Naive B cell (primary cell): ENCODE results near the gene ZBTB12. TPM values are rescaled to one million over a fixed set of nuclear protein-coding genes. Genes with fewer than 3 reads are reported as not detected.
"Not testable (repeated sequence)": the region's sequence is repeated elsewhere in the genome, so short reads cannot be mapped to it uniquely, and the experiment has no call there.

Source experiments
- ATAC-seq, 2 donors: fragments of 150-1000 bp; cut with Tn5 transposase; 2 replicates each; pipeline ENCODE4 v1.10.0; 2021; ENCODE audit warnings: low read depth in 2 of 2, mild to moderate bottlenecking in 2 of 2, moderate library complexity in 2 of 2
- DNase-seq: peaks from one replicate; pipeline ENCODE4 v3.0.0; 2022
- H3K27ac Mint-ChIP-seq, 6 donors: one replicate each; pipeline ENCODE4 v1.8.0; 2020 to 2022; ENCODE audit warnings: mild to moderate bottlenecking in 6 of 6, mixed read lengths in 6 of 6, moderate library complexity in 5 of 6, inconsistent platforms in 2 of 6
- H3K27me3 Mint-ChIP-seq, 3 donors: one replicate each; pipeline ENCODE4 v1.8.0; 2021 to 2022; ENCODE audit warnings: mixed read lengths in 3 of 3, mild to moderate bottlenecking in 1 of 3
- H3K36me3 Mint-ChIP-seq, 2 donors: one replicate each; pipeline ENCODE4 v1.8.0; 2020 to 2022; ENCODE audit warnings: mixed read lengths in 2 of 2, inconsistent platforms in 1 of 2, mild to moderate bottlenecking in 1 of 2
- H3K4me1 Mint-ChIP-seq, 3 donors: one replicate each; pipeline ENCODE4 v1.8.0; 2020 to 2022; ENCODE audit warnings: mixed read lengths in 3 of 3, inconsistent platforms in 1 of 3, mild to moderate bottlenecking in 1 of 3, moderate library complexity in 1 of 3
- H3K4me3 Mint-ChIP-seq, 8 donors: one replicate each; pipeline ENCODE4 v1.8.0; 2020 to 2022; ENCODE audit warnings: mild to moderate bottlenecking in 8 of 8, mixed read lengths in 8 of 8, moderate library complexity in 8 of 8, inconsistent platforms in 2 of 8
- H3K9me3 Mint-ChIP-seq, 7 donors: one replicate each; pipeline ENCODE4 v1.8.0; 2020 to 2022; ENCODE audit warnings: mixed read lengths in 7 of 7, mild to moderate bottlenecking in 5 of 7, inconsistent platforms in 2 of 7, moderate library complexity in 1 of 7
- polyA plus RNA-seq, 6 donors: library from polyadenylated mRNA; unstranded; fragments of 300-500 nt; fragmentation: Illumina TruSeq; gene quantifications; one replicate each; pipeline ENCODE4 v1.2.3, GENCODE V29; 2021; ENCODE audit warnings: low read depth in 6 of 6

ZBTB12 gene
- polyA plus RNA-seq, 6 donors from 2014 or later: 0.20 TPM; not detected in 5

- Mint-ChIP-seq H3K27ac (peak overlapping the region in 2 of 6 donors; percentile 23 to 52), H3K4me1 (no peaks in the 10 kb centered on the region)
Observed at GRCh38 chr6:31935823-31936222, 33.9 kb upstream of the ZBTB12 start.

GRCh38 chr6:31935021-31935420, 33.1 kb upstream of the ZBTB12 start:
- no peak overlapping the region for H3K4me3 Mint-ChIP-seq
- H3K9me3 Mint-ChIP-seq: peaks cover 0 to 2% (median 0%) of the 10 kb centered on the region in 7 donors
- peaks cover 0 to 8% (median 7%) of the 10 kb centered on the region in 3 donors for H3K27me3 Mint-ChIP-seq
- ATAC-seq (no peak), DNase-seq (no peak)
- H3K36me3 Mint-ChIP-seq: no peaks in the 10 kb centered on the region
- peak overlapping the region in 1 of 6 donors; percentile 73 for H3K27ac Mint-ChIP-seq
- H3K4me1 Mint-ChIP-seq: no peaks in the 10 kb centered on the region

More at GRCh38 chr6:31935823-31936222, 33.9 kb upstream of the ZBTB12 start:
- Mint-ChIP-seq H3K27me3 (peaks cover 0 to 14% (median 4%) of the 10 kb centered on the region in 3 donors), H3K9me3 (peaks cover 0 to 1% (median 0%) of the 10 kb centered on the region in 7 donors), H3K36me3 (no peaks in the 10 kb centered on the region), H3K4me3 (no peak overlapping the region)
- DNase-seq: no peak
- no peak for ATAC-seq

DNA sequence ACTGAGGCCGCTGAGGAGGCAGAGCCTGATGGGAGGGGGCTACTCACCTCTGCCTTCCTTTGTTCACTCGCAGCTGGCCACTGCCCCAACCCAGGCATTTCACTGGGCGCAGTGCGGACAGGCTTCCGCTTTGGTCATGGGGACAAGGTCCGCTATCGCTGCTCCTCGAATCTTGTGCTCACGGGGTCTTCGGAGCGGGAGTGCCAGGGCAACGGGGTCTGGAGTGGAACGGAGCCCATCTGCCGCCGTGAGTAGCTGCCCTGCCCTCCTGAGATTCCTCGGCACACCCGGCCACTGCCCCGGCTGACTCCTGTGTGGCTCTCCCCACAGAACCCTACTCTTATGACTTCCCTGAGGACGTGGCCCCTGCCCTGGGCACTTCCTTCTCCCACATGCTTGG, 31.7 kb upstream of the ZBTB12 start:
- Mint-ChIP-seq H3K27ac (no peak overlapping the region), H3K4me3 (peak overlapping the region in 1 of 8 donors; percentile 56), H3K9me3 (peaks cover 0 to 2% (median 0%) of the 10 kb centered on the region in 7 donors), H3K4me1 (no peaks in the 10 kb centered on the region), H3K36me3 (no peaks in the 10 kb centered on the region), H3K27me3 (peaks cover 0 to 12% (median 7%) of the 10 kb centered on the region in 3 donors)
- DNase-seq (no peak), ATAC-seq (no peak)

GRCh38 chr6:31932137-31932536, 30.3 kb upstream of the ZBTB12 start:
- not testable (repeated sequence) for ATAC-seq, H3K9me3 Mint-ChIP-seq, H3K27ac Mint-ChIP-seq, DNase-seq, H3K4me1 Mint-ChIP-seq, H3K36me3 Mint-ChIP-seq, H3K4me3 Mint-ChIP-seq
- H3K27me3 Mint-ChIP-seq: peaks cover 0 to 22% (median 7%) of the 10 kb centered on the region in 3 donors

GRCh38 chr6:31930962-31931361, 29.1 kb upstream of the ZBTB12 start:
- H3K4me1 Mint-ChIP-seq: no peaks in the 10 kb centered on the region
- ATAC-seq (no peak), DNase-seq (no peak)
- H3K27ac Mint-ChIP-seq: no peak overlapping the region
- peaks cover 0 to 2% (median 0%) of the 10 kb centered on the region in 7 donors for H3K9me3 Mint-ChIP-seq
- no peaks in the 10 kb centered on the region for H3K36me3 Mint-ChIP-seq
- no peak overlapping the region for H3K4me3 Mint-ChIP-seq
- peaks cover 0 to 22% (median 7%) of the 10 kb centered on the region in 3 donors for H3K27me3 Mint-ChIP-seq

DNA sequence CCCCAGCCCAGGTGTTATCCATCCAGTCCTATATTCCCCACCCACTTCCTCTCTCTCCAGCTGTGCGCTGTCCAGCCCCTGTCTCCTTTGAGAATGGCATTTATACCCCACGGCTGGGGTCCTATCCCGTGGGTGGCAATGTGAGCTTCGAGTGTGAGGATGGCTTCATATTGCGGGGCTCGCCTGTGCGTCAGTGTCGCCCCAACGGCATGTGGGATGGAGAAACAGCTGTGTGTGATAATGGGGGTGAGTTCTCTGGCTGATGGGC, 26.7 kb upstream of the ZBTB12 start:
- H3K9me3 Mint-ChIP-seq: peaks cover 0 to 2% (median 0%) of the 10 kb centered on the region in 7 donors
- peak overlapping the region in 1 of 6 donors; percentile 44 for H3K27ac Mint-ChIP-seq
- peaks cover 0 to 21% (median 7%) of the 10 kb centered on the region in 3 donors for H3K27me3 Mint-ChIP-seq
- DNase-seq (no peak), ATAC-seq (no peak)
- H3K36me3 Mint-ChIP-seq: no peaks in the 10 kb centered on the region
- no peak overlapping the region for H3K4me3 Mint-ChIP-seq
- H3K4me1 Mint-ChIP-seq: no peaks in the 10 kb centered on the region

GRCh38 chr6:31927863-31928671, 26.2 kb upstream of the ZBTB12 start:
- peaks cover 0 to under 1% (median 0%) of the 10 kb centered on the region in 3 donors for H3K4me1 Mint-ChIP-seq
- no peak overlapping the region for H3K4me3 Mint-ChIP-seq
- no peak overlapping the region for H3K27ac Mint-ChIP-seq
- H3K36me3 Mint-ChIP-seq: no peaks in the 10 kb centered on the region
- H3K27me3 Mint-ChIP-seq: peaks cover 0 to 15% (median 7%) of the 10 kb centered on the region in 3 donors
- H3K9me3 Mint-ChIP-seq: peaks cover 0 to 2% (median 0%) of the 10 kb centered on the region in 7 donors
- no peak for ATAC-seq
- DNase-seq: no peak

DNA sequence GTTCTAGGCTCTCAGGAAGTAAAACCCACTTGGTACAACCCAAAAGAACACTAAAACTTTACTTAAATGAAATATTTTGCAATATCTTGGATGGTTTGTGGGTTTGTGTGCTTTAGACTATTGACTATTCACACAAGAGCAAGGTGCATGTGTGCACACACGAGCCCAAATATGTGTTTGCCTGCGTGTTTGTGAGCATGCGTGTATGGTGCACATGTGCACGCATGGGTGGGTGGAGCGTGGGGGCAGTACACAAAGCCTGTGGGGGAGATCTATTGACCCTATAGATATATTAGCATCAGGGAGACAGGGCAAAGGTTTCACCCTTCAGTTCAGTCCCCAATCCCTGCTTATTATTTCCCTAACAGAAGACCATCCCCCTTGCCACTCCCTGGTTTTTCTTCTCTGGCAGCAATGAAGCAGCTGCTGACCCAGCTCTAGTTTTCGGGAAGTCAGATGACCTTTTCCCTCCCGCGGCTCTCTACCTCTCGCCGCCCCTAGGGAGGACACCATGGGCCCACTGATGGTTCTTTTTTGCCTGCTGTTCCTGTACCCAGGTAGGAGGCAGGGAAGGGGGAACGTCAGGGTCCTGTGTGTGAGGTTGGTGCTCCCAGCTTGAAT, 25.5 kb upstream of the ZBTB12 start, which contains the start of gene C2:
Gene C2, plus strand, starts transcription at position 476 of the 621 bp plus-strand sequence. Its CDS starts 36 bp downstream, at position 512.
- ATAC-seq (no peak), DNase-seq (no peak)
- Mint-ChIP-seq H3K27me3 (peaks cover 0 to 14% (median 7%) of the 10 kb centered on the region in 3 donors), H3K9me3 (peaks cover 0 to 2% (median 0%) of the 10 kb centered on the region in 7 donors), H3K4me3 (no peak within 1 kb of the TSS), H3K27ac (peak within 1 kb of the TSS in 1 of 6 donors; percentile 44), H3K4me1 (peaks cover 0 to 2% (median 0%) of the 10 kb centered on the region in 3 donors), H3K36me3 (no peaks in the 10 kb centered on the region)

- peak overlapping the region in 2 of 6 donors; percentile 40 to 65 for H3K27ac Mint-ChIP-seq
- H3K36me3 Mint-ChIP-seq: no peaks in the 10 kb centered on the region
- ATAC-seq (no peak), DNase-seq (peak; percentile 16)
- no peak overlapping the region for H3K4me3 Mint-ChIP-seq
- no peaks in the 10 kb centered on the region for H3K9me3 Mint-ChIP-seq
- H3K27me3 Mint-ChIP-seq: peaks cover 0 to 5% (median 0%) of the 10 kb centered on the region in 3 donors
- H3K4me1 Mint-ChIP-seq: peaks cover 0 to 2% (median 0%) of the 10 kb centered on the region in 3 donors
Observed at GRCh38 chr6:31922942-31923341, 21.1 kb upstream of the ZBTB12 start.

DNA sequence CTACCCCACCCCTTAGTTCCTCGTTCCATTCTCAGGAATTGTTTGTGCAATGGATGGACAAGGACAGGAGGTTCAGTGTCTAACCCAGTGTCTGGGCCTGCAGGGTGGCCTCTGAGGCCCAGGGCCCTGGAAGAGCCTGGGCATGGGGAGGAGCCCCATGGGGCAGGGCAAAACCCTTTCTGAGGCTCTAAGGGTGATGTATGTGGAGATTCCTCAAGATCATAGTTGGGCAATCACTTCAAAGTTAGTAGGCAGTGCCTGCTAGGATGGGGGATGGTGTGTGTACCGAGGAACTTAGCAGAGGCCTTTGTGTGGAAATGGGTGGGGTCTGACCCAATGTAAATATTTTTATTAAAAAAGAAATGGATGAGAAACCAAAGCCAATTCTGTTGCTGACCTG, 18.9 kb upstream of the ZBTB12 start:
- peaks cover 0 to 3% (median 2%) of the 10 kb centered on the region in 3 donors for H3K4me1 Mint-ChIP-seq
- no peaks in the 10 kb centered on the region for H3K36me3 Mint-ChIP-seq
- DNase-seq (no peak), ATAC-seq (no peak)
- H3K27ac Mint-ChIP-seq: no peak overlapping the region
- H3K9me3 Mint-ChIP-seq: no peaks in the 10 kb centered on the region
- H3K27me3 Mint-ChIP-seq: peaks cover 0 to 5% (median 0%) of the 10 kb centered on the region in 3 donors
- H3K4me3 Mint-ChIP-seq: no peak overlapping the region

DNA sequence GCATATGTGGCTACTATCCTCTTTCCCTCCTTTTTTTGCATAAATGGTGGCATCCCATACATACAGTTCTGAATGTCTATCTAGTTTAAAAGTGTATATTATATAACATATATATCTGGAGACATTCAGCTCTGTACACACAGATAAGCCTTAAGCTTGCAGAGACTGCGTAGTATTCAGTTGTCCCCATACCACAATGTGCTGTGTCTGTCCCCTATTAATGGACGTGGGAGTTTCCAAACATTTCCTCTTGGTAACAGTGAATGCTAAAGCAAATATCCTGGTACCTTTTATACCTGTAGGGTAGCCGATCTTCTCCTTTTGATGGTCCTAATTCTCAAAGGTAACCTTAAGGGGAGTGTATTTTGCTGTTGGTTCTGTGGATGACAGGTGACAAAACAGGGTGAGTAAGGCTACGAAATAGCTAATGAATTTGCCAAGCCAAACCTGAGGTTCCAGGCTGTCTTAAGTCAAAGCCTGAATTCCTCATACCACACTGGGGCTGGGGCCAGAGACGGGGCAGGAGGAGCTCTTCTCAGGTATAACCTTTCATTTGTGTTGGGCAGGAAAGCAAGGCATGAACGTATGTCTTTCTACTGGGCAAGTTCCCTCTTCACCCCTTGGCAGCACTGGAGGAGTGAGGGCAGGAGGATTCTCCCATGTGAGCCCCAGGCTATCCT, 17.9 kb upstream of the ZBTB12 start:
- Mint-ChIP-seq H3K4me1 (peaks cover 0 to 4% (median 2%) of the 10 kb centered on the region in 3 donors), H3K9me3 (no peaks in the 10 kb centered on the region), H3K27ac (no peak overlapping the region), H3K27me3 (peaks cover 0 to 10% (median 0%) of the 10 kb centered on the region in 3 donors), H3K4me3 (no peak overlapping the region), H3K36me3 (no peaks in the 10 kb centered on the region)
- ATAC-seq: no peak
- no peak for DNase-seq

DNA sequence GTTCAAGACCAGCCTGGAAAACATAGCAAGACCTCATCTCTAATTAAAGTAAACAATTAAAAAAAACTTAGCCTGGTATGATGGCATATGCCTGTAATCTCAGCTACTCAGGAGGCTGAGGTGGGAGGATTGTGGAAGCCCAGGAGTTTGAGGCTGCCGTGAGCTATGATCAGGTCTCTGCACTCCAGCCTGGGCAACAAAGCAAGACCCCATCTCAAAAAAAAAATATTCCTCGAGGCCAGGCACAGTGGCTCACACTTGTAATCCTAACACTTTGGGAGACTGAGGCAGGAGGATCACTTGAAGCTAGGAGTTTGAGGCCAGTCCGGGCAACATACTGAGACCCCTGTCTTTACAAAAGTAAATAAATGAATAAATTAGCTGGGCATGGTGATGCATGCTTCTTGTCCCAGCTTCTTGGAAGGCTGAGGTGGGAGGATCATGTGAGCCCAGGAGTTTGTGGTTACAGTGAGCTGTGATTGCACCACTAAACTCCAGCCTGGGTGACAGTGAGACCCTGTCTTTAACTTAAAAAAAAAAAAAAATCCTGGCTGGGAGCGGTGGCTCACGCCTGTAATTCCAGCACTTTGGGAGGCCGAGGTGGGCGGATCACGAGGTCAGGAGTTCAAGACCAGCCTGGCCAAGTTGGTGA, 16.3 kb upstream of the ZBTB12 start:
- no peaks in the 10 kb centered on the region for H3K9me3 Mint-ChIP-seq
- no peak overlapping the region for H3K4me3 Mint-ChIP-seq
- no peaks in the 10 kb centered on the region for H3K36me3 Mint-ChIP-seq
- ATAC-seq: no peak
- H3K4me1 Mint-ChIP-seq: peaks cover 0 to 4% (median 2%) of the 10 kb centered on the region in 3 donors
- no peak for DNase-seq
- H3K27ac Mint-ChIP-seq: no peak overlapping the region
- peaks cover 0 to 10% (median 0%) of the 10 kb centered on the region in 3 donors for H3K27me3 Mint-ChIP-seq

GRCh38 chr6:31915756-31916155, 13.9 kb upstream of the ZBTB12 start:
- ATAC-seq (no peak), DNase-seq (no peak)
- Mint-ChIP-seq H3K9me3 (no peaks in the 10 kb centered on the region), H3K27me3 (peaks cover 0 to 18% (median 0%) of the 10 kb centered on the region in 3 donors), H3K4me1 (peaks cover 0 to 7% (median 0%) of the 10 kb centered on the region in 3 donors), H3K4me3 (peak overlapping the region in 1 of 8 donors; percentile 53), H3K27ac (no peak overlapping the region), H3K36me3 (no peaks in the 10 kb centered on the region)
